ENCODE results near the gene CTBP2. TPM values are rescaled to one million over a fixed set of nuclear protein-coding genes. Genes with fewer than 3 reads are reported as not detected.

Gene CTBP2
- total RNA-seq, 3 donors from 2014 or later = 53.1 to 91.2 (median 65.9) TPM

- Histone ChIP-seq H3K27ac (peak overlapping the region in 1 of 2 donors; percentile 27), H3K9me3 (no peaks in the 10 kb centered on the region), H3K4me1 (no peaks in the 10 kb centered on the region), H3K27me3 (no peaks in the 10 kb centered on the region), H3K4me3 (no peak overlapping the region), H3K36me3 (no peaks in the 10 kb centered on the region)
- TF ChIP-seq POLR2AphosphoS5 (IDR thresholded peaks at IDR 0.05) (no peak), CTCF (IDR thresholded peaks at IDR 0.05) (no peak), POLR2A (IDR thresholded peaks at IDR 0.05) (no peak)
- intact Hi-C loops (cut with DNase I; ENCODE audit: low total_unique reads) = no loop called here
- DNase-seq (ENCODE audit: low spot score in 2 of 2) = no peak
These were observed 65.6 kb downstream of the CTBP2 start for GRCh38 chr10:125094806-125095205.

- peak overlapping the region in 1 of 2 donors; percentile 45 for H3K27ac ChIP-seq
- no peak for TF ChIP-seq POLR2A (IDR thresholded peaks at IDR 0.05)
- TF ChIP-seq POLR2AphosphoS5 (IDR thresholded peaks at IDR 0.05) = no peak
- no peak for TF ChIP-seq CTCF (IDR thresholded peaks at IDR 0.05)
- H3K27me3 ChIP-seq = no peaks in the 10 kb centered on the region
- no peaks in the 10 kb centered on the region for H3K4me1 ChIP-seq
- no peaks in the 10 kb centered on the region for H3K36me3 ChIP-seq
- H3K4me3 ChIP-seq = no peak overlapping the region
- intact Hi-C loops (cut with DNase I; ENCODE audit: low total_unique reads) = loop anchor here (2.0 kb wide), 1 partner anchor 21 kb away; no protein-coding TSS in a partner anchor
- H3K9me3 ChIP-seq = no peaks in the 10 kb centered on the region
- no peak for DNase-seq (ENCODE audit: low spot score in 2 of 2)
These were observed 66.2 kb downstream of the CTBP2 start for GRCh38 chr10:125093974-125094705.

GRCh38 chr10:125093199-125093973 is 67.0 kb downstream of the CTBP2 start:
- no peaks in the 10 kb centered on the region for H3K36me3 ChIP-seq
- H3K9me3 ChIP-seq = no peaks in the 10 kb centered on the region
- peak overlapping the region in 1 of 3 donors; percentile 34 for H3K4me3 ChIP-seq
- no peak for DNase-seq (ENCODE audit: low spot score in 2 of 2)
- TF ChIP-seq POLR2A (IDR thresholded peaks at IDR 0.05) (no peak), POLR2AphosphoS5 (IDR thresholded peaks at IDR 0.05) (no peak), CTCF (IDR thresholded peaks at IDR 0.05) (no peak)
- peak overlapping the region; percentile 7 to 45 for H3K27ac ChIP-seq
- H3K27me3 ChIP-seq = no peaks in the 10 kb centered on the region
- H3K4me1 ChIP-seq = no peaks in the 10 kb centered on the region
- intact Hi-C loops (cut with DNase I; ENCODE audit: low total_unique reads) = loop anchor here (2.0 kb wide), 1 partner anchor 21 kb away; no protein-coding TSS in a partner anchor

GRCh38 chr10:125092564-125093031 is 67.8 kb downstream of the CTBP2 start:
- intact Hi-C loops (cut with DNase I; ENCODE audit: low total_unique reads) = loop anchor here (2.0 kb wide), 1 partner anchor 22 kb away; no protein-coding TSS in a partner anchor
- H3K4me1 ChIP-seq = no peaks in the 10 kb centered on the region
- H3K36me3 ChIP-seq = no peaks in the 10 kb centered on the region
- no peak overlapping the region for H3K4me3 ChIP-seq
- H3K27ac ChIP-seq = peak overlapping the region; percentile 7 to 45
- H3K27me3 ChIP-seq = no peaks in the 10 kb centered on the region
- DNase-seq (ENCODE audit: low spot score in 2 of 2) = no peak
- H3K9me3 ChIP-seq = no peaks in the 10 kb centered on the region
- TF ChIP-seq POLR2A (IDR thresholded peaks at IDR 0.05) (no peak), CTCF (IDR thresholded peaks at IDR 0.05) (no peak), POLR2AphosphoS5 (IDR thresholded peaks at IDR 0.05) (no peak)

Measured in breast epithelium (tissue), 4 donors.